WTC11 (cell line): ENCODE results near the gene EIF6.

Experiments
- ARID4B ChIP-seq: sonication (generic); formaldehyde crosslinking; IDR thresholded peaks from 2 replicates; pipeline ENCODE4 v1.8.0; 2023; ENCODE audit warnings: missing genetic modification reagents, mild to moderate bottlenecking, borderline replicate concordance
- CREM ChIP-seq: sonication (generic); formaldehyde crosslinking; IDR thresholded peaks from 2 replicates; pipeline ENCODE4 v1.8.1; 2022; ENCODE audit warnings: mild to moderate bottlenecking, missing genetic modification reagents, moderate library complexity
- CTCF ChIP-seq: fragments of 200-600 bp; IDR thresholded peaks from 2 replicates; pipeline ENCODE4 v1.8.0; 2022; ENCODE audit warnings: antibody characterized with exemption
- ELF4 ChIP-seq: sonication (generic); formaldehyde crosslinking; IDR thresholded peaks from 2 replicates; pipeline ENCODE4 v1.8.1; 2022; ENCODE audit warnings: low read depth, mild to moderate bottlenecking, moderate library complexity, missing genetic modification reagents
- ESRRA ChIP-seq: sonication (generic); formaldehyde crosslinking; IDR thresholded peaks from 2 replicates; pipeline ENCODE4 v1.8.1; 2022; ENCODE audit warnings: mild to moderate bottlenecking, missing genetic modification reagents, borderline replicate concordance
- KAT7 ChIP-seq: sonication (generic); formaldehyde crosslinking; IDR thresholded peaks from 2 replicates; pipeline ENCODE4 v1.8.1; 2023; ENCODE audit warnings: missing genetic modification reagents, mild to moderate bottlenecking, borderline replicate concordance
- MYBL2 ChIP-seq: sonication (generic); formaldehyde crosslinking; IDR thresholded peaks from 2 replicates; pipeline ENCODE4 v1.8.1; 2023; ENCODE audit warnings: mild to moderate bottlenecking, moderate library complexity, missing genetic modification reagents
- NR2C2 ChIP-seq: sonication (generic); formaldehyde crosslinking; IDR thresholded peaks from 2 replicates; pipeline ENCODE4 v1.8.0; 2022; ENCODE audit warnings: mild to moderate bottlenecking, missing genetic modification reagents
- TEAD4 ChIP-seq: sonication (generic); formaldehyde crosslinking; IDR thresholded peaks from 2 replicates; pipeline ENCODE4 v1.8.0; 2022; ENCODE audit warnings: mild to moderate bottlenecking, missing genetic modification reagents
- USF2 ChIP-seq: sonication (generic); formaldehyde crosslinking; IDR thresholded peaks from 2 replicates; pipeline ENCODE4 v1.8.1; 2023; ENCODE audit warnings: mild to moderate bottlenecking, missing genetic modification reagents, moderate library complexity

GRCh38 chr20:35264755-35265154 lies 19.8 kb downstream of the EIF6 start:
- TF ChIP-seq CTCF (no peak), KAT7 (CRISPR knock-in tag) (no peak), TEAD4 (CRISPR knock-in tag) (no peak), USF2 (CRISPR knock-in tag) (no peak), ESRRA (CRISPR knock-in tag) (no peak), CREM (CRISPR knock-in tag) (no peak), ARID4B (CRISPR knock-in tag) (no peak), NR2C2 (CRISPR knock-in tag) (no peak), MYBL2 (CRISPR knock-in tag) (no peak), ELF4 (CRISPR knock-in tag) (no peak)
